HT-29 (cell line): ENCODE measurements around the gene HNRNPA0. TPM values are rescaled to one million over a fixed set of nuclear protein-coding genes. Genes with fewer than 3 reads are reported as not detected.

Source experiments
- DNase-seq: peaks from one replicate; pipeline ENCODE4 v3.0.0-alpha.2; 2015; ENCODE audit warnings: low spot score
- total RNA-seq: library from RNA; depleted of rRNA; stranded (reverse); fragments of >200 nt; shearing (Covaris generic); gene quantifications from 2 replicates; pipeline ENCODE4 v1.2.3, GENCODE V29; 2014

Gene HNRNPA0
- total RNA-seq, 1 experiment from 2014 or later, result 20.1 TPM

- DNase-seq, result no peak
Observed at GRCh38 chr5:137727623-137728022, 26.5 kb downstream of the HNRNPA0 start.

- DNase-seq, result no peak
Observed at GRCh38 chr5:137724251-137724650, 29.9 kb downstream of the HNRNPA0 start.

DNA sequence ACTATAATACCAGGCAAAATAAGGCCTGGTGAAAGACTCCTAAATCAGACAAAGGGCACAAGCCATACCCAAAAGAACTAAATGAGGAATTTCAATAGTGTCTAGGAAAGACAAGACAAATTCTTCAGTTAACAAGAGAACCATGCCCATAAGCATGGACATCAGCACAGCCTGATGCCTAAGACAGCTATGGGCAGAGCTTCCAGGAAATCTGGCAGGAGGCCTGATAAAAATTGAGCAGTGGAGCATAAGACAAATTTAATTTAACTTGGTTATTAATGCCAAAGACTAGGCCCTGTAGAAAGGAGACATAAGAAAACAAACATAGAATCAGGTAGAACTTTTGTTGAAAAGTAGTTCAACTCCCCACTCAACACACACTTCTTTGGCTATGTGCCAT, 35.6 kb downstream of the HNRNPA0 start:
- no peak for DNase-seq

DNA sequence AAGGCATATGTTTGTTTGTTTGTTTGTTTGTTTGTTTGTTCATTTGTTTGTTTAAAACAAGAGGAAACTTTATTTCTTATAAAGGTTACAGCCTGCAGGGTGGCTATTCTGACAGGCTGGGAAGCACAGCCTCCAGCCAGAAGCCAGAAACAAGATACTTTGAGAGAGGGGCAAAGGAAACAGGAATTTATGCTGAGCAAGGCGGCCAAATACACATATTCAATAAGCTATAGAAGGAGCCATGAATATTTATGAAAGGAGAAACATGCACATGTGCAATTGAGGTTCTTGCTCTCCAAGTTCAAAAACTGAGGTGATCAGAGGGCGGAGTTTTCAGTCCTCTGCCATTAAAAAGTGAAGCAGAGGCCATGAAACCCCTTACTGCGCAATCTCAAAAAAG, 37.8 kb downstream of the HNRNPA0 start:
- no peak for DNase-seq

DNA sequence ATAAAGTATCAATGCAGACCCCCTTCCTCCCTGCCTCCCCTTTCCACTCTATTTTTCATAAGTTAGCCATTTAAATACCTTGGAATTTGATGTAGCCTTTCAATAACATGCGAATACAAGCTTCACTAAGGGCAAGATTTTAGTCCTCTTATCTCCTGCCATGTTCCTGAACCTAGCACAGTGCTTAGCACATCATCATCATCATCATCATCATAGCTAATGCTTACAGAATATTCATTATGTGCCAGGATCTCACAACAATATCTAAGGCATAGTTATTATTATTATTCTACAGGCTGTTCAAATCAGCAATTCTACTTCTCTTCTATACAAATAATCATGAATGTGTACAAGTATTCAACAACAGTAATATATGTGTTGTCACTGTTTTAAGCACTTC, 38.7 kb downstream of the HNRNPA0 start:
- no peak for DNase-seq

DNA sequence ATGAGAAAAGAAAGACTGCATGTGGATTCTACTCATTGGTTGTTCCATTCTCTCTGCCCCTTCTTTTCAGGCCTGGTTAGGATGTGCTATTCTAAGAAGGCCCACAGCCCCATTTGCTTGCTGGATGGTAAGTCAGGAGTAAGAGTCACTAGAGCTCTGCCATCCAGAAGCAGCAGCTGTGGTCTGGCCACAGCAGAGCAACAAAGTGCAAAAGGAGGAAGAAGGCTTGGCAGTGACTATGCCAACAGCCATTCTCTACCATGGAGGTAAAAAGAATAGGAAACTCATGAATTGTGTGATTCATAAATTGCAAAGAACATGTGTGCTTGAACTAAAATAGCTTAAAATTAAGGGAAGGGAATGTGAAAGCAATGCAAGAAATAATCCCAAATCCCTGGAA, 39.2 kb downstream of the HNRNPA0 start:
- DNase-seq, result no peak

- no peak for DNase-seq
Observed at GRCh38 chr5:137714494-137714893, 39.7 kb downstream of the HNRNPA0 start.

GRCh38 chr5:137712139-137712667, 42.0 kb downstream of the HNRNPA0 start:
- no peak for DNase-seq

- DNase-seq, result no peak
Observed at GRCh38 chr5:137710086-137710485, 44.1 kb downstream of the HNRNPA0 start.

- DNase-seq, result no peak
Observed at GRCh38 chr5:137708796-137709559, 45.2 kb downstream of the HNRNPA0 start.

DNA sequence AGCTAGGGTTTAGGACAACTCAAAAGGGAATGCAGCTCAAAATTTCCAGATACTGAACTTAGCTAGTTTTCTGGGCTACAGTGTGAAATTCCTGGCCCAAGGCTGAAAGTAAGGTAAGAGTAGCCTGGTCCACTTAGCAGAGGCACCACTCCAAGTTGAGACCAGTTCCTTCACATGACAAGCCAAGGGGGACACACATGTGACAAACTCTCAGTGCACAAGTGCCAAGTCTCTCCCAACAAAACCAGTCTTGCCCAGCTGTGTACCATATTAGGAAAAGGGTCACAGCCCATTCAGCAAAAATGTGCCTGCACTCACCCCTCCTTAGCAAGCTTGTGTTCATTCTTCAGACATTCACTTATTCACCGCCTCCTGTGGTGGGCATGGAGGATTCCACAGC, 46.1 kb downstream of the HNRNPA0 start:
- no peak for DNase-seq

DNA sequence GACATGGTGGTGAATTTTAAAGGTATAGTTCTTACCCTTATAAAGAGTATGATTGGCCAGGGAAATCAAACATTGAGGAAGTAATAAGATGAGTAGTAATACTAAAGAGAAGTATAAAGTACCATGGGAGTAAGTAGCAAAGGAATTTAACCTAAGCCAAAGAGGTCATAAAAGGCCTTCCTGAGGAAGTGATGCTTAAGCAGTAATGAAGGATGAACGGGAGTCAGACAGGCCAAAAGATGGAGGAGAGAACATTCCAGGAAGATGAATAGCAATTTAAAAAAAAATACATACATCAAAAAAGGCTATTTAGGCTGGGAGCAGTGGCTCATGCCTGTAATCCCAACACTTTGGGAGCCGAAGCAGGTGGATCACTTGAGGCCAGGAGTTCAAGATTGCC, 47.3 kb downstream of the HNRNPA0 start:
- DNase-seq, result no peak

GRCh38 chr5:137705106-137705505, 49.1 kb downstream of the HNRNPA0 start:
- DNase-seq, result no peak

- no peak for DNase-seq
Observed at GRCh38 chr5:137703565-137703964, 50.6 kb downstream of the HNRNPA0 start.

DNA sequence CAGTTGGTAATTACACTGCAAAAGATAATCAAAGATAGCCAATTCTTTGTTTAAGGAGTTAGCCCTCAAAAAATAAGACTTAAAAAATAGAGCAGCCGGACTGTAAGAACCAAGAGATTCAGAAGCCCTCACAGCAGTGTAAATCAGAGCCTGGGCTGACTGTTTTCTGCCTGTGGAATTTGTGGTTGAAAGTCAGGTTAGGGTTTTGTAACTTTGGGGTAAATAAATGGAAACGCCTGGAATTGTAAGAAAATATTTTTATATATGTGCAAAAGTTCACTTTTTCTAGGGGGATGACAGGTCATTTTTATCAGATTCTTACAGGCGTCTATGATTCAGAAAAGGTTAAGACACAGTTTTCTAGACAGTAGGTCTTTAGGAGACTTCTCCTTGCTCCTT, 53.9 kb downstream of the HNRNPA0 start:
- DNase-seq, result no peak

- no peak for DNase-seq
Observed at GRCh38 chr5:137699336-137700281, 54.6 kb downstream of the HNRNPA0 start.

DNA sequence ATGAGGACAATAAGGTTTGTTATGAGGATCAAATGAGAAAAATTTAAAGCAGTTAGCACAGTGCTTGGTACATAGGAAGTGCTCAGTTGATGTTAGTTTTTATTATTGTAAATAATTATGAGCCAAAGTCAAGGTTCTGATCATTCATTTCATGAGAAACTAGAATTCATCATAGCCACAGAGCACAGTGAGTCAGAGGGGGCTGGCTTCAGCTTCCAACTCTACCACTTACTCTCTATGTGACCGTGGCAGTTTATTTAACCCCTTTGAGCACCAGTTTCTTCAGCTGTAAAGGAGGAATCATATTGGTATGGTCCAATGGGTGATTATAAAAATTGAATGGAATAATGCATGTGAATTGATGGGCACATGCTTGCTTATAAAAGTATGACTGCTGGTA, 57.7 kb downstream of the HNRNPA0 start:
- no peak for DNase-seq

DNA sequence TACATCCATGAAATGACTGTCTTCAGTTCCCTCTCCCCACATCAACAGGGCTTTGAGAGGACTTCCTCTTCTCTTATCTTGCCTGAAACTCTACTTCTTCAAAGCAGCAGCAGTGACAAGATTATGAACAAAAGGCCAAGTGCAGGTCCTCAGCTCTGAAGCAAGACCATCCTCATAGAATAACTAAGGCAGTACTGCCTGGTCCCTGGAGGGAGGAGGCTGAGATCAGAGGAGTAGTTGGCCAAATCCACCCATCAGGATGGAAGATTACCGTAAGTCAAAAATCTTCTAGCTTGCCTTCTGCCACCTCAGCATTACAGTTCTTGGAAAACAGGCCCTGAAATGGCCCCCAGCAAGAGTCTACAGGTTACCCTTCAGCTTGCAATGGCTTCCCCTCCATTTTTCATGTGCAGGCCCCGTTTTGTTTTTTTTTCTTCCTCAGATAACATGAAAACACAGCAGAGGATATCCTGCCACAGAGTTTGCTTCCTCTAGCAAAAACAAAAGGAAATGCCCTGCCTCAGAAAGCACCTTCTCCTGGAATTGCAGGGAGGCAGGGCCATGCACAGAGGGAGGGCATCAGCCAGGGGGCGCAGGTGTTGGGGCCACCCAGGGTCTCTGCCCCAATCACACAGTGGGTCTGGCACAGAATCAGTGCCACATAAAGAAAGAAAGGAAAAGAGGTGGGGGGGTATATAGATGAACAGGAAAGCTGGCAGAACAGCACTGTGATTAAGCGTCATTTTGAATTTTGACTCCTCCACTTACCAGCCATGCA, 58.3 kb downstream of the HNRNPA0 start:
- DNase-seq, result no peak
